Stomach (tissue), 9 donors: ENCODE measurements around the gene LAMB3. TPM values are rescaled to one million over a fixed set of nuclear protein-coding genes. Genes with fewer than 3 reads are reported as not detected.

Source experiments
- DNase-seq, 2 donors: peaks; one replicate each; pipeline versions ENCODE4 v3.0.0 to v3.0.0-alpha.2; 2013 to 2019
- H3K27ac ChIP-seq, 5 donors: fragments of 200-600 bp in 4 of 5; sonication (generic) in 4 of 5; one replicate each; pipeline ENCODE4 v1.5.1; 2013 to 2019; ENCODE audit warnings: mild to moderate bottlenecking in 1 of 5, moderate library complexity in 1 of 5
- H3K27me3 ChIP-seq, 3 donors: fragments of 200-600 bp; sonication (generic); one replicate each; pipeline ENCODE4 v1.5.1; 2017 to 2019; ENCODE audit warnings: mixed run types in 1 of 3
- H3K36me3 ChIP-seq, 4 donors: fragments of 200-600 bp; sonication (generic); 1 replicate in 3 of 4; 2 replicates in 1 of 4; pipeline ENCODE4 v1.5.1; 2016 to 2019
- H3K4me1 ChIP-seq, 4 donors: fragments of 200-600 bp; sonication (generic); one replicate each; pipeline ENCODE4 v1.5.1; 2016 to 2019
- H3K4me3 ChIP-seq, 4 donors: fragments of 200-600 bp; sonication (generic) in 3 of 4; one replicate each; pipeline ENCODE4 v1.5.1; 2016 to 2019; ENCODE audit warnings: mild to moderate bottlenecking in 1 of 4
- H3K9me3 ChIP-seq, 4 donors: fragments of 200-600 bp; sonication (generic); one replicate each; pipeline ENCODE4 v1.5.1; 2016 to 2019
- EP300 ChIP-seq: sonication (generic); formaldehyde crosslinking; IDR thresholded peaks from one replicate; pipeline ENCODE4 v1.6.1; 2017; ENCODE audit warnings: antibody characterized with exemption
- POLR2A ChIP-seq, 4 donors: fragments of 450-650 bp; IDR thresholded peaks; one replicate each; pipeline ENCODE4 v1.6.1; 2016; ENCODE audit warnings: antibody characterized with exemption in 4 of 4, control low read depth in 2 of 4, mild to moderate bottlenecking in 1 of 4, moderate library complexity in 1 of 4
- POLR2AphosphoS5 ChIP-seq, 3 donors: sonication (generic); formaldehyde crosslinking; IDR thresholded peaks; one replicate each; pipeline ENCODE4 v1.6.1; 2016; ENCODE audit warnings: antibody characterized with exemption in 3 of 3
- WGBS, 5 donors: extraction: QIAGEN DNeasy Blood & Tissue Kit in 3 of 5; methylation state at CpG; one replicate each; pipeline versions ENCODE4 v1.1.5 to v1.1.7; 2013 to 2018; 5-methylcytosine and 5-hydroxymethylcytosine counted together
- intact Hi-C: fragments of 100-400 bp; cut with DNase I; formaldehyde crosslinking; loops from one replicate; pipeline ENCODE4 v1.15.1; 2023; ENCODE audit warnings: low total_unique reads
- polyA plus RNA-seq, 3 donors: library from polyadenylated mRNA; stranded (reverse); fragments of 200-250 nt; gene quantifications; one replicate each; pipeline ENCODE4 v1.2.3, GENCODE V29; 2013
- total RNA-seq, 5 donors: library from RNA; depleted of rRNA; stranded (reverse); fragments of >200 nt; gene quantifications; one replicate each; pipeline versions ENCODE4 v1.1.0 to v1.2.3, GENCODE V29; 2014 to 2016
- TF ChIP-seq, protein P1 (sequence below), 7 experiments: fragments of 450-650 bp in 4 of 7; fragments of 200-600 bp in 3 of 7; sonication (generic) in 3 of 7; IDR thresholded peaks; one replicate each; pipeline ENCODE4 v1.5.1; 2016 to 2019; ENCODE audit warnings: antibody characterized with exemption in 7 of 7, control low read depth in 2 of 7, mild to moderate bottlenecking in 1 of 7
- donor health status: healthy with polysubstance abuse.
- donor health status: Bipolar disorder and iron deficiency.
- donor health status: healthy.

Gene LAMB3
- total and polyA plus RNA-seq, 8 donors = 12.8 to 105 (median 49.8) TPM

DNA sequence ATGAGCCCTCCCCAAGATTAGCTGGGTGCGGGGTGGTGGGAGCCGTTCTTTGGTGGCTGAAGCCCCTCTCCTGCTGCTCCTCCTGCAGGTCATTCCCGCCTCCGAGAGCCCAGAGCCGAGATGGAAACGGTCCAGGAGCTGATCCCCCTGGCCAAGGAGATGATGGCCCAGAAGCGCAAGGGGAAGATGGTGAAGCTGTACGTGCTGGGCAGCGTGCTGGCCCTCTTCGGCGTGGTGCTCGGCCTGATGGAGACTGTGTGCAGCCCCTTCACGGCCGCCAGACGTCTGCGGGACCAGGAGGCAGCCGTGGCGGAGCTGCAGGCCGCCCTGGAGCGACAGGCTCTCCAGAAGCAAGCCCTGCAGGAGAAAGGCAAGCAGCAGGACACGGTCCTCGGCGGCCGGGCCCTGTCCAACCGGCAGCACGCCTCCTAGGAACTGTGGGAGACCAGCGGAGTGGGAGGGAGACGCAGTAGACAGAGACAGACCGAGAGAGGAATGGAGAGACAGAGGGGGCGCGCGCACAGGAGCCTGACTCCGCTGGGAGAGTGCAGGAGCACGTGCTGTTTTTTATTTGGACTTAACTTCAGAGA, 23.4 kb upstream of the LAMB3 start:
- TF ChIP-seq POLR2AphosphoS5 (IDR thresholded peaks at IDR 0.05) (no peak), POLR2A (IDR thresholded peaks at IDR 0.05) (no peak), EP300 (no peak)
- TF ChIP-seq, protein P1, sequence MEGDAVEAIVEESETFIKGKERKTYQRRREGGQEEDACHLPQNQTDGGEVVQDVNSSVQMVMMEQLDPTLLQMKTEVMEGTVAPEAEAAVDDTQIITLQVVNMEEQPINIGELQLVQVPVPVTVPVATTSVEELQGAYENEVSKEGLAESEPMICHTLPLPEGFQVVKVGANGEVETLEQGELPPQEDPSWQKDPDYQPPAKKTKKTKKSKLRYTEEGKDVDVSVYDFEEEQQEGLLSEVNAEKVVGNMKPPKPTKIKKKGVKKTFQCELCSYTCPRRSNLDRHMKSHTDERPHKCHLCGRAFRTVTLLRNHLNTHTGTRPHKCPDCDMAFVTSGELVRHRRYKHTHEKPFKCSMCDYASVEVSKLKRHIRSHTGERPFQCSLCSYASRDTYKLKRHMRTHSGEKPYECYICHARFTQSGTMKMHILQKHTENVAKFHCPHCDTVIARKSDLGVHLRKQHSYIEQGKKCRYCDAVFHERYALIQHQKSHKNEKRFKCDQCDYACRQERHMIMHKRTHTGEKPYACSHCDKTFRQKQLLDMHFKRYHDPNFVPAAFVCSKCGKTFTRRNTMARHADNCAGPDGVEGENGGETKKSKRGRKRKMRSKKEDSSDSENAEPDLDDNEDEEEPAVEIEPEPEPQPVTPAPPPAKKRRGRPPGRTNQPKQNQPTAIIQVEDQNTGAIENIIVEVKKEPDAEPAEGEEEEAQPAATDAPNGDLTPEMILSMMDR (IDR thresholded peaks at IDR 0.05) = no peak
- Histone ChIP-seq H3K27ac (peak overlapping the region; percentile 4 to 84 (median 76)), H3K9me3 (no peaks in the 10 kb centered on the region), H3K36me3 (no peaks in the 10 kb centered on the region), H3K4me3 (peak overlapping the region; percentile 49 to 74 (median 57)), H3K4me1 (peaks cover 22 to 41% (median 33%) of the 10 kb centered on the region in 4 donors), H3K27me3 (peaks cover 0 to 7% (median 0%) of the 10 kb centered on the region in 3 donors)
- intact Hi-C loops = no loop called here
- DNase-seq = peak; percentile 38 to 71
- 2 to 8% (median 2%) methylated on average over 25 to 34 of the region's 34 CpGs for WGBS, 5 donors

DNA sequence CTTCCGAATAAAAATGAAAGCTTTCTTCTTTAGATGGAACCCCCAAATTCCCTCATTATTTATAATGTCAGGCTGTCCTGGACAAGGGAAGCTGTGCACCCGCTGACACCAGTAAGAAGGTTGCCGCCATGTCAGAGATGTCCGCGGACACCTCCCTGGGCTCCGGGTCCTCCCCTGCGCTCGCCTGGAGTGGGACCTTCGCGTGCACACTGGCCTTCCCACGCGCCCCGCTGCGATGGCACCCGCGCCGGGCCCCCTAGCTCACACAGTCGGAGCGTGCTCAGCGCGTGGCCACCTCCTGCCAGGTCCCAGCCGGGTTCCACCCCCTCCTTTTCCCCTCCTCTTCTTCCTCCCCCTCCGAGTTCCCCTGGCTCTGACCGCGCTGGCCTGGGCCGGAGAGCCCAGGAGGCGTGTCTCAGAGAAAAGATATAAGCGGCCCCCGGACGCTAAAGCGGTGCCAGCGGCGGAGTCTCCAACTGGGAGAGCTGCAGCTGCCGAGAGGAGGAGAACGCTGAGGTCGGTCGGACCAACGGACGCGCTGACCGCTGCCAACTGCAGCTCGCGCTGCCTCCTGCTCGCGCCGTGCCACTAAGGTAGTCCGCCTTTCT, 22.8 kb upstream of the LAMB3 start, which contains the start of gene G0S2:
G0S2 (plus strand) TSS at position 456 of the 608 bp plus-strand sequence. CDS start 273 bp downstream, outside the sequence.
- intact Hi-C loops = no loop called here
- no peaks in the 10 kb centered on the region for H3K36me3 ChIP-seq
- H3K4me1 ChIP-seq = peaks cover 22 to 41% (median 33%) of the 10 kb centered on the region in 4 donors
- TF ChIP-seq POLR2AphosphoS5 (IDR thresholded peaks at IDR 0.05) (peak in 2 of 3 donors; percentile 82 to 85), EP300 (no peak)
- WGBS, 5 donors = 2 to 6% (median 5%) methylated on average over 28 to 46 of the region's 47 CpGs
- no peaks in the 10 kb centered on the region for H3K9me3 ChIP-seq
- peak; percentile 83 to 89 for DNase-seq
- H3K27me3 ChIP-seq = peaks cover 0 to 7% (median 0%) of the 10 kb centered on the region in 3 donors
- H3K4me3 ChIP-seq = peak within 1 kb of the TSS; percentile 49 to 74 (median 57)
- peak within 1 kb of the TSS; percentile 61 to 84 (median 76) for H3K27ac ChIP-seq

DNA sequence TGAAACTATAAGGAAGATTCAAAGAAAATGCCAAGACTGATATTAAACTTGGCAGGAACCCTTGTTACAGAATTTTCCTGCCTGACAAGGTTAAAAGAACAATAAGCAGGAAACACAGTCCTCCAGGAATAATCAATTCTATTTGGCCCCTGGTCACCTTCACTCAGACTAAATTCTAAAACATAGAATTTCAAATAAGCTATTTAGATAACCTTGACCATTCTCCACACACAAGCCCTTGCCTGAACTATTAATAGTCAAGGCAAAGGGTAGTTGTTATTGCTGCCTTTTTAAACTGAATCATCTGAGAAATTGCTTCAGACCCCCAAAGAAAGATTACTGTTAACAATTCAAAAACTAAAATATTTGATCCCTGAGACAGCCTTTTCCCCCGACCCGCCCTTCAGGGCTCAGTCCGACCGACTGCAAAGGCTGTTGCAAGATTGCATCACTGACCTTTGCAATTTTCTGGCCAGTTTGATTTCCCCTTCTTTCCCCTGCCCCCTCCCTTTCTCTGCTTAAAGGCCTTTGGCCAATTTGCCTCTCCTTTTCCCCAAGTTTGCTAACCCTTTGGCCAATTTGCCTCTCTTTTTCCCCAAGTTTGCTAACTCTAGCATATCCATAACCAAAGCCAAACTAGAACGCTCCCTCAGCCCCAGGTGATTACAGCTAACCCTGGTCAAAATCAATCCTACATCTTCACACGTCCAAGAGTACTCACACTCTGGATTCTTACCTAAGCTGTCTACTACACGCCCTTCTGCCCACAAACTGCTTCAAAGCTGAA, 21.6 kb upstream of the LAMB3 start:
- H3K4me3 ChIP-seq = no peak overlapping the region
- peaks cover 0 to 7% (median 0%) of the 10 kb centered on the region in 3 donors for H3K27me3 ChIP-seq
- H3K36me3 ChIP-seq = no peaks in the 10 kb centered on the region
- DNase-seq = no peak
- no peaks in the 10 kb centered on the region for H3K9me3 ChIP-seq
- peak overlapping the region; percentile 37 to 84 (median 76) for H3K27ac ChIP-seq
- peaks cover 22 to 41% (median 33%) of the 10 kb centered on the region in 4 donors for H3K4me1 ChIP-seq
- peak in 1 of 3 donors; percentile 2 for TF ChIP-seq POLR2AphosphoS5 (IDR thresholded peaks at IDR 0.05)
- TF ChIP-seq, protein P1 (IDR thresholded peaks at IDR 0.05) = no peak
- 25 to 49% (median 45%) methylated on average over 7 of the region's 7 CpGs for WGBS, 5 donors
- intact Hi-C loops = no loop called here

DNA sequence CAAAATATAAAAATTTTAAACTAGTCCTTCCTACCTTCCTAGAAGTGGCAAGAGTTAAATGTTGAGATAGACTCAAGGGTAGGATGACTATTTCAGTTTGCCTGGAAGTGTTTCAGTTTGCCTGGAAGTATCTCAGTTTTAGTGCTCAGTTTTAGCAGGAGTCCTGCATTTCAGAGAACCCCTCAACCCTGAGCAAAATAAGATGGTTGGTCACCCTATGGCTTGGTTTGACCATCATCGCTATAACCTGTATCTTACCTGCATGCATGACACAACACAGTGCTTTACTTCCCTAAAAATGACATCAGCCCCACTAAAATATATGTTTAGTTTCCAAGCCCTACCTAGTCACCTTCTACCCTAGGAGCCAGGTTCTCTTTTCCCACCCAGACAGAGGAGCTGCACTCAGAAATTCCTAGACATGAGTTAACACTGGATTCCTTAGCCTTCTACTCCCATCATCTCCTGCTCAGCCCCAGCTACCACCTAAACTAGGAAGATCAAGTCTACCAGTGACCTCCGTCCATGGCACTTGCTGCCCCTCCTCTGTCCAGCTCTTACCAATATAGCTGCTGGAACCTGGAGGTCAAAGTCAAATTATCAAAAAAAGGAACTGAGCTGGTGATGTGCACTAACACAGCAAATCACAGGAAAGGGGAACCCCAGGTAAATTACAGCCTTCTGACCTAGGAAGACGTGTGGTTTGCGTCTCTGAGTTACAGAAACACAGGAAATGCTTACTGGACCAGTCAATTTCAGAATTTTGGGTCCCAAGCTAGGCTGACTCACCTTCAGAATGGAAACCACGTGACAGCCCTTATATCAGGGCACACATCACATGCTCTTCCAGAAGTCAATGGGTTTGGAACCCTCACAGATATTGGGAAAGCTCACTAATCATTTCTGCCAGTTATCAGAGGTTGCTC, 20.7 kb upstream of the LAMB3 start:
- peaks cover 22 to 41% (median 33%) of the 10 kb centered on the region in 4 donors for H3K4me1 ChIP-seq
- intact Hi-C loops = no loop called here
- peaks cover 0 to 7% (median 0%) of the 10 kb centered on the region in 3 donors for H3K27me3 ChIP-seq
- WGBS, 5 donors = 39 to 55% (median 46%) methylated on average over 5 of the region's 5 CpGs
- TF ChIP-seq POLR2AphosphoS5 (IDR thresholded peaks at IDR 0.05) = peak in 1 of 3 donors; percentile 22
- TF ChIP-seq, protein P1 (IDR thresholded peaks at IDR 0.05) = no peak
- no peaks in the 10 kb centered on the region for H3K36me3 ChIP-seq
- H3K4me3 ChIP-seq = no peak overlapping the region
- DNase-seq = no peak
- H3K9me3 ChIP-seq = no peaks in the 10 kb centered on the region
- peak overlapping the region; percentile 61 to 84 (median 76) for H3K27ac ChIP-seq
